Body of pancreas (tissue), 4 donors: ENCODE measurements around the gene FKBP2.

Source experiments
- POLR2A ChIP-seq, 3 donors: fragments of 450-650 bp; IDR thresholded peaks; one replicate each; pipeline ENCODE4 v1.6.1; 2016; ENCODE audit warnings: antibody characterized with exemption in 3 of 3, mild to moderate bottlenecking in 2 of 3
- TF ChIP-seq, protein P1 (sequence below), 7 experiments: fragments of 450-650 bp in 4 of 7; fragments of 200-600 bp in 3 of 7; sonication (generic) in 3 of 7; IDR thresholded peaks; one replicate each; pipeline ENCODE4 v1.5.1; 2016 to 2019; ENCODE audit warnings: antibody characterized with exemption in 7 of 7

DNA sequence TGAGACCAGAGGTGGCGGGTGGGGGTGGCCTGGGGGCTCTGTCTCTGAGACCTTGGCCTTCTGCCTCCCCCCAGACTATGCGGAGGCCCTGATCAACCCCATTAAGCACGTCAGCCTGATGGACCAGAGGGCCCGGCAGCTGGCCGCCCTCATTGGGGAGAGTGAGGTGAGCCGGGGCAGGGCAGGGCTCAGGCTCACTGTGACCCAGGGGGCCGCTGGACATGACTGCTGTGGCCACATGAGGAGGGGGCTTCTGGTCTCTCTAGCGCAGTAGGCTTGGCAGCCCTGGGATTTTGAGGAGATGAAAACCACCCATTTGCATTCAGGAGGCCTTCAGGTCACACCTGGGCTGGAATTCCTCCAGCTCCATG, 23.0 kb downstream of the FKBP2 start:
- TF ChIP-seq, protein P1, sequence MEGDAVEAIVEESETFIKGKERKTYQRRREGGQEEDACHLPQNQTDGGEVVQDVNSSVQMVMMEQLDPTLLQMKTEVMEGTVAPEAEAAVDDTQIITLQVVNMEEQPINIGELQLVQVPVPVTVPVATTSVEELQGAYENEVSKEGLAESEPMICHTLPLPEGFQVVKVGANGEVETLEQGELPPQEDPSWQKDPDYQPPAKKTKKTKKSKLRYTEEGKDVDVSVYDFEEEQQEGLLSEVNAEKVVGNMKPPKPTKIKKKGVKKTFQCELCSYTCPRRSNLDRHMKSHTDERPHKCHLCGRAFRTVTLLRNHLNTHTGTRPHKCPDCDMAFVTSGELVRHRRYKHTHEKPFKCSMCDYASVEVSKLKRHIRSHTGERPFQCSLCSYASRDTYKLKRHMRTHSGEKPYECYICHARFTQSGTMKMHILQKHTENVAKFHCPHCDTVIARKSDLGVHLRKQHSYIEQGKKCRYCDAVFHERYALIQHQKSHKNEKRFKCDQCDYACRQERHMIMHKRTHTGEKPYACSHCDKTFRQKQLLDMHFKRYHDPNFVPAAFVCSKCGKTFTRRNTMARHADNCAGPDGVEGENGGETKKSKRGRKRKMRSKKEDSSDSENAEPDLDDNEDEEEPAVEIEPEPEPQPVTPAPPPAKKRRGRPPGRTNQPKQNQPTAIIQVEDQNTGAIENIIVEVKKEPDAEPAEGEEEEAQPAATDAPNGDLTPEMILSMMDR (IDR thresholded peaks at IDR 0.05): no peak
- TF ChIP-seq POLR2A (IDR thresholded peaks at IDR 0.05): no peak
